Muscle layer of colon (tissue), 2 donors: ENCODE measurements around the gene THADA.
A peak's percentile ranks its signal among the peaks of the same experiment; 100 is the strongest.

Experiments
- H3K27ac ChIP-seq: one replicate; pipeline ENCODE4 v1.7.0; 2013; ENCODE audit warnings: low read depth, mild to moderate bottlenecking, low read length, moderate library complexity
- H3K27me3 ChIP-seq, 2 donors: one replicate each; pipeline ENCODE4 v1.7.0; 2013; ENCODE audit warnings: low read length in 2 of 2, mild to moderate bottlenecking in 2 of 2; ENCODE audit not compliant: insufficient read depth in 2 of 2, control insufficient read depth in 1 of 2
- H3K36me3 ChIP-seq: one replicate; pipeline ENCODE4 v1.7.0; 2013; ENCODE audit warnings: mild to moderate bottlenecking, low read length; ENCODE audit not compliant: insufficient read depth
- H3K4me1 ChIP-seq: one replicate; pipeline ENCODE4 v1.7.0; 2013; ENCODE audit warnings: mild to moderate bottlenecking, low read length; ENCODE audit not compliant: insufficient read depth
- H3K4me3 ChIP-seq, 2 donors: one replicate each; pipeline ENCODE4 v1.7.0; 2013; ENCODE audit warnings: low read length in 2 of 2, low read depth in 1 of 2, mild to moderate bottlenecking in 1 of 2, moderate library complexity in 1 of 2
- H3K9ac ChIP-seq: one replicate; pipeline ENCODE4 v1.7.0; 2013; ENCODE audit warnings: low read length
- H3K9me3 ChIP-seq: one replicate; pipeline ENCODE4 v1.7.0; 2013; ENCODE audit warnings: mild to moderate bottlenecking, low read length
- donor health status: abdominal sarcoma.
- donor health status: Adenocarcinoma of cecum.

Gene THADA

GRCh38 chr2:43348908-43349661 is 246.8 kb downstream of the THADA start:
- peaks cover 78% of the 10 kb centered on the region for H3K4me1 ChIP-seq
- H3K9ac ChIP-seq = peak overlapping the region; percentile 9
- H3K27ac ChIP-seq = peak overlapping the region; percentile 89
- H3K27me3 ChIP-seq = no peaks in the 10 kb centered on the region
- peak overlapping the region in 1 of 2 donors; percentile 0 for H3K4me3 ChIP-seq
- H3K36me3 ChIP-seq = no peaks in the 10 kb centered on the region
- no peaks in the 10 kb centered on the region for H3K9me3 ChIP-seq

GRCh38 chr2:43347746-43348145 is 248.1 kb downstream of the THADA start:
- H3K9me3 ChIP-seq = no peaks in the 10 kb centered on the region
- peak overlapping the region; percentile 12 for H3K9ac ChIP-seq
- H3K4me3 ChIP-seq = no peak overlapping the region
- no peaks in the 10 kb centered on the region for H3K27me3 ChIP-seq
- peak overlapping the region; percentile 89 for H3K27ac ChIP-seq
- H3K36me3 ChIP-seq = no peaks in the 10 kb centered on the region
- peaks cover 91% of the 10 kb centered on the region for H3K4me1 ChIP-seq

GRCh38 chr2:43346602-43347567 is 249.0 kb downstream of the THADA start:
- Histone ChIP-seq H3K27ac (peak overlapping the region; percentile 89), H3K4me1 (peaks cover 95% of the 10 kb centered on the region), H3K9me3 (no peaks in the 10 kb centered on the region), H3K36me3 (no peaks in the 10 kb centered on the region), H3K4me3 (no peak overlapping the region), H3K9ac (no peak overlapping the region), H3K27me3 (no peaks in the 10 kb centered on the region)

- no peaks in the 10 kb centered on the region for H3K36me3 ChIP-seq
- no peaks in the 10 kb centered on the region for H3K9me3 ChIP-seq
- H3K4me3 ChIP-seq = no peak overlapping the region
- H3K4me1 ChIP-seq = peaks cover 95% of the 10 kb centered on the region
- H3K9ac ChIP-seq = no peak overlapping the region
- peak overlapping the region; percentile 82 for H3K27ac ChIP-seq
- H3K27me3 ChIP-seq = no peaks in the 10 kb centered on the region
Measured at GRCh38 chr2:43345872-43346271, 250.0 kb downstream of the THADA start.

GRCh38 chr2:43345391-43345813 is 250.4 kb downstream of the THADA start:
- Histone ChIP-seq H3K27ac (peak overlapping the region; percentile 82), H3K4me1 (peaks cover 95% of the 10 kb centered on the region)

GRCh38 chr2:43344868-43345373 is 250.9 kb downstream of the THADA start:
- H3K9ac ChIP-seq = peak overlapping the region; percentile 37
- peak overlapping the region; percentile 82 for H3K27ac ChIP-seq
- peak overlapping the region in 1 of 2 donors; percentile 1 for H3K4me3 ChIP-seq
- no peaks in the 10 kb centered on the region for H3K27me3 ChIP-seq
- no peaks in the 10 kb centered on the region for H3K36me3 ChIP-seq
- H3K4me1 ChIP-seq = peaks cover 95% of the 10 kb centered on the region
- no peaks in the 10 kb centered on the region for H3K9me3 ChIP-seq

More at GRCh38 chr2:43345391-43345813, 250.4 kb downstream of the THADA start:
- peak overlapping the region; percentile 37 for H3K9ac ChIP-seq
- no peaks in the 10 kb centered on the region for H3K27me3 ChIP-seq
- H3K36me3 ChIP-seq = no peaks in the 10 kb centered on the region
- H3K4me3 ChIP-seq = peak overlapping the region in 1 of 2 donors; percentile 1
- no peaks in the 10 kb centered on the region for H3K9me3 ChIP-seq

- peaks cover 83% of the 10 kb centered on the region for H3K4me1 ChIP-seq
- peak overlapping the region; percentile 82 for H3K27ac ChIP-seq
- H3K9me3 ChIP-seq = no peaks in the 10 kb centered on the region
- no peak overlapping the region for H3K4me3 ChIP-seq
- H3K36me3 ChIP-seq = no peaks in the 10 kb centered on the region
- H3K9ac ChIP-seq = peak overlapping the region; percentile 27
- no peaks in the 10 kb centered on the region for H3K27me3 ChIP-seq
Measured at GRCh38 chr2:43343573-43344304, 252.1 kb downstream of the THADA start.

- Histone ChIP-seq H3K27me3 (no peaks in the 10 kb centered on the region), H3K27ac (peak overlapping the region; percentile 61), H3K9ac (no peak overlapping the region), H3K9me3 (no peaks in the 10 kb centered on the region), H3K4me3 (no peak overlapping the region), H3K4me1 (peaks cover 67% of the 10 kb centered on the region), H3K36me3 (no peaks in the 10 kb centered on the region)
Measured at GRCh38 chr2:43341959-43342757, 253.7 kb downstream of the THADA start.

GRCh38 chr2:43340945-43341356 is 254.9 kb downstream of the THADA start:
- H3K36me3 ChIP-seq = no peaks in the 10 kb centered on the region
- peak overlapping the region; percentile 61 for H3K27ac ChIP-seq
- H3K4me1 ChIP-seq = peaks cover 63% of the 10 kb centered on the region
- peak overlapping the region in 1 of 2 donors; percentile 9 for H3K4me3 ChIP-seq
- H3K27me3 ChIP-seq = no peaks in the 10 kb centered on the region
- H3K9ac ChIP-seq = no peak overlapping the region
- no peaks in the 10 kb centered on the region for H3K9me3 ChIP-seq

- Histone ChIP-seq H3K36me3 (no peaks in the 10 kb centered on the region), H3K9ac (no peak overlapping the region), H3K9me3 (no peaks in the 10 kb centered on the region), H3K27ac (peak overlapping the region; percentile 61), H3K4me3 (no peak overlapping the region), H3K27me3 (no peaks in the 10 kb centered on the region), H3K4me1 (peaks cover 54% of the 10 kb centered on the region)
Measured at GRCh38 chr2:43340066-43340465, 255.8 kb downstream of the THADA start.
